Loucy (cell line): ENCODE results near the gene GPI.

Experiments used
- CTCF ChIP-seq: fragments of 200-600 bp; sonication (generic); conservative IDR thresholded peaks from 2 replicates; pipeline ENCODE4 v1.5.1; 2014; ENCODE audit warnings: mild to moderate bottlenecking, antibody characterized with exemption, low read length
- EZH2phosphoT487 ChIP-seq: fragments of 200-600 bp; IDR thresholded peaks from 2 replicates; pipeline ENCODE4 v1.6.1; 2018; ENCODE audit warnings: antibody characterized with exemption, mild to moderate bottlenecking, moderate library complexity, borderline replicate concordance

DNA sequence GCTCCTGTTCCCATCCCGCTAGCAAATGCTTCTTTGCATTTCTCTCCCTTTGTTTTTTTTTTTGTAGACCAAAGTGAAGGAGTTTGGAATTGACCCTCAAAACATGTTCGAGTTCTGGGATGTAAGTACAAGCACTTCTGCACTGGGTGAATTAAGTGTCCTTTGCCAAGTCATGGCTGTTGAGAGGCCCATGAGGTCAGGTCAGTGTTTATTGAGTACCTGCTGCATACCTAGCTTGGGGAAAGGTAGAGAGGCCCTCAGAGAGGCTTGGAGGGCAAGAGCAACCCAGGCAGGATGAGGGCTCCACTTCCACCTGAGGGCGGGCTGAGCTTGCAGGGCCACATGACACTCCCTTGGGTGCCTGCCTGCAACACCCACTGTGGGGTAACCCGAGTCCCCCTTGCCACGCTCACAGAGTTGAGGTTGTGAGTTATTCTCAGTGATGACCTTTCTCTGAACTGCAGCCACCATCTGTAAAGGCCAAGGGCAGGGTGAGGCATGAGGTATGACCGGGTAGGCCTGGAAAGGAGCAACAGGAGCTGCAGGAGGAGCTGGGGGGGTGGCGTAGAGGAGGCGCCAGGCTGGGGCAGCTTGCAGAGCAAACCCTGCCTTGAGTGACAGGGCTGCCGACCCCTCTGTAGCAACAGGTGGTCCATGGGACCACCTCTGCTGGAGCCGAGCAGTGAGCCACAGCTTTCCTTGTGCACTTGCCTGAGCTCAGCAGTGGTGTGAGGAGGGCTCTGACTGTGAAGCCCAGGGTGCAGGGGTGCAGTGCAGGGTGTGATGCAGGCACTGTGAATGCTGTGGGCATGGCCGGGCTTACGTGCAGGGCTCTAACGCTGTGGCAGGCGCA, 16.6 kb downstream of the GPI start:
- TF ChIP-seq CTCF (no peak), EZH2phosphoT487 (no peak)
